Measurements from ENCODE around the gene ZRANB1. TPM values are rescaled to one million over a fixed set of nuclear protein-coding genes. Genes with fewer than 3 reads are reported as not detected.

The ZRANB1 gene
- polyA plus RNA-seq, 1 experiment: 36.9 TPM

DNA sequence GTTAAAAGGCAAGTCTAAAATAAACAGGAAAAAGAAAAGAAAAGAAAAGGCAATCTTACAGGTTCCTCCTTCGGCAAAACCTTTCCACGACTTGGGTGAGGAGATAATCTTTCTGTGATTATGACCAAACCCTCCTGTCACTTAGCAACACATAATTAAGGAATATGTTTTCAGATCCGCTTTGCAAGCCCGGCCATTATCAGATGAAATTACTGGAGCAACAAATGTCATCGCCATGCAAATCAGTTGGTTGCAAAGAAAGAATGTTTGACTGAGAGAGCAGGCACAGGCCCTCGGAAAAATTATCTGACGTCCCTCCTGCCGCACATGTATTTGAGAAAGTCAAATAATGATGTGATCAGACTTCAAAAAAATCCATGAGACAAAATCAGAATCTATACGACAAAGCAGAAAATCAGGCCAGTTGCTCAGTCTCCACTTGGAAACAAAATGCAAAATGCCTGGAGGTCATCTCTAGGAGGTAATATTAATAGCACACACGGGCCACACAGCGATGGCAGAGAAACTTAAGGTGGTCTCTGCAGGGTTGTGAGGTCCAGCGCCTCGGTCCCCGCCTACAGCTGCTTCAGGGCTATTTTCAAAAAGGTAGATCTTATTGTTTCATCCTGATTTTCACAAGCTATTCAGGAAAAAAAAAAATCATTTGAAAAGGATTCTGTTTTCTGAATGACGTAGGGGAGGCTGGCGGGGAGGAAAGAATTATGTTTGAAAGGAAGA, 82.7 kb downstream of the ZRANB1 start:
- H3K27me3 ChIP-seq (ENCODE audit: control insufficient read depth, insufficient read depth, low read length): no peaks in the 10 kb centered on the region
- no peaks in the 10 kb centered on the region; the same call in 1 of the 2 replicates for H3K9me3 ChIP-seq (ENCODE audit: control insufficient read depth, insufficient read depth, low read length)
- H3K4me3 ChIP-seq (ENCODE audit: low read depth, low read length): no peak overlapping the region
- ChIA-PET POLR2A (no interaction called here), CTCF (interaction anchor here (0.6 to 1.1 kb wide), 2 partner anchors 12 to 23 kb away, joined by 3 read pairs; no protein-coding TSS in a partner anchor)
- TF ChIP-seq, protein P1, sequence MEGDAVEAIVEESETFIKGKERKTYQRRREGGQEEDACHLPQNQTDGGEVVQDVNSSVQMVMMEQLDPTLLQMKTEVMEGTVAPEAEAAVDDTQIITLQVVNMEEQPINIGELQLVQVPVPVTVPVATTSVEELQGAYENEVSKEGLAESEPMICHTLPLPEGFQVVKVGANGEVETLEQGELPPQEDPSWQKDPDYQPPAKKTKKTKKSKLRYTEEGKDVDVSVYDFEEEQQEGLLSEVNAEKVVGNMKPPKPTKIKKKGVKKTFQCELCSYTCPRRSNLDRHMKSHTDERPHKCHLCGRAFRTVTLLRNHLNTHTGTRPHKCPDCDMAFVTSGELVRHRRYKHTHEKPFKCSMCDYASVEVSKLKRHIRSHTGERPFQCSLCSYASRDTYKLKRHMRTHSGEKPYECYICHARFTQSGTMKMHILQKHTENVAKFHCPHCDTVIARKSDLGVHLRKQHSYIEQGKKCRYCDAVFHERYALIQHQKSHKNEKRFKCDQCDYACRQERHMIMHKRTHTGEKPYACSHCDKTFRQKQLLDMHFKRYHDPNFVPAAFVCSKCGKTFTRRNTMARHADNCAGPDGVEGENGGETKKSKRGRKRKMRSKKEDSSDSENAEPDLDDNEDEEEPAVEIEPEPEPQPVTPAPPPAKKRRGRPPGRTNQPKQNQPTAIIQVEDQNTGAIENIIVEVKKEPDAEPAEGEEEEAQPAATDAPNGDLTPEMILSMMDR (IDR thresholded peaks at IDR 0.05; ENCODE audit: low read depth, low read length): no peak
- H3K27ac ChIP-seq (ENCODE audit: low read depth, low read length): peak overlapping the region; percentile 3
- no peak for DNase-seq (ENCODE audit: low read depth, low spot score)

DNA sequence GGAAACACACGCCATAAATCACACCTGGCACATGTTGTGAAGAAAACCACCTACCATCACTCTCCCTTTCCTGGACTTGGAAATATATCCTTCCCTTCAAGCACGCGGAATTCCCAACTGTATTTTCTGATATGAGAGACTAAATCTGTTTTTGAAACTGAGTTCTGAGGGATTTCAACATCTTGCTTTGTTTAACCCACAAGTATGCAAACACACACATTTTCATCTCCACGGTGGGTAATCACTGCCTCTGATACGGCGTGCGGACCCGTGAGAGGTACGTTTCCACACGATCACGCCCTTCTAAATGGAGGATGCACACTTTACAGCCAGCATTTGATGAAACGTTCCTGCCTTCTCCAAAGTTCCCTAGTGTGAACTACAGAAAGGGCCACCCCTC, 83.4 kb downstream of the ZRANB1 start:
- Histone ChIP-seq H3K27me3 (ENCODE audit: control insufficient read depth, insufficient read depth, low read length) (no peaks in the 10 kb centered on the region), H3K4me3 (ENCODE audit: low read depth, low read length) (no peak overlapping the region), H3K27ac (ENCODE audit: low read depth, low read length) (no peak overlapping the region), H3K9me3 (ENCODE audit: control insufficient read depth, insufficient read depth, low read length) (no peaks in the 10 kb centered on the region; the same call in 1 of the 2 replicates)
- DNase-seq (ENCODE audit: low read depth, low spot score): peak; percentile 15
- ChIA-PET CTCF (interaction anchor here (0.6 kb wide), 1 partner anchor 11 kb away, joined by 3 read pairs; no protein-coding TSS in a partner anchor), POLR2A (interaction anchor here (1.3 kb wide), 1 partner anchor 10 kb away, joined by 4 read pairs; no protein-coding TSS in a partner anchor)
- TF ChIP-seq, protein P1 (IDR thresholded peaks at IDR 0.05; ENCODE audit: low read depth, low read length): no peak

DNA sequence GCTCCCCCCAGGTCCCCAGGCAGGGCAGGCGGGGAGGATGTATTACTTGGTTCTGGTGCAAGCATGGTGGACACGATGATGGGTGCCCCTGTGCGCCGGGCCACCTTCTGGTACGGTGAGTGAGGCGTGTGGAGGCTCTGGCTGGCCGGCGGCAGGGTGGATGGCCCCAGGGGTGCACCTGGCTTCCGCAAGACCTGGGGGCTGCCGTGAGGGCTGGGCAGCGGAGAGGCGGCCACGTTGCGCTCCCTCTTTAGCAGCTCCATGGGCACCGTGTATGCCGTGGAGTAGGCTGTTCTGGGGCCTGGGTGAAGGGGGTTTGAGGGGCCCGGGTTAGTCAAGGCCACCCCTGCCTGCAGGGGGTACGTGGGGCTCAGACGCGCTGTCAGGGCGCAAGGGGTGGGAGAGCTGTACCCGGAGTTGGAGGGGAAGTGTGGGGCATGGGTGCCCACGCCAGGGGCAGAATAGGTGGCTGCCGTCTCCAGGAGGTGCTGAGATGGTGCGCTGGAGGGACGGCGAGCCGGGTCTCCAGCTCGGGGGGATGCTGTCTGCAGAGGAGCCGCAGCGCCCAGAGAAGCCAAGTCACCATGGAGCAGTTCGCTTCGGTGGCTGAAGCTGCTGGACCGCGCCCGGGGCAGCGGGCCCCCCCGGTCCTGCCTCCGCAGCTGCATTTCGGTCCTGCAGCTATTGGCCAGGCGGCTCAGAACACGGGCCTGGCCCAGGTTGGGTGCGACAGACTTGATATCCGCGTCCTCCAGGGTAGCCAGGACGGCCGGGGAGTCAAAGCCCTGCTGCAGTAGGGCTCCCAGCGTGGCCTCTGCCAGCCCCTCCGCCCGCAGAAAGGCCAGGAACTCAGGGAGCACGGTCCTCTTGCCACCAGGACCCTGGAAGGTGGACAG, 84.4 kb downstream of the ZRANB1 start:
- no peaks in the 10 kb centered on the region for H3K27me3 ChIP-seq (ENCODE audit: control insufficient read depth, insufficient read depth, low read length)
- no peaks in the 10 kb centered on the region; the same call in 1 of the 2 replicates for H3K9me3 ChIP-seq (ENCODE audit: control insufficient read depth, insufficient read depth, low read length)
- H3K4me3 ChIP-seq (ENCODE audit: low read depth, low read length): no peak overlapping the region
- DNase-seq (ENCODE audit: low read depth, low spot score): no peak
- CTCF ChIA-PET: interaction anchor here (6.1 kb wide), 1 partner anchor 21 kb away, joined by 34 read pairs; no protein-coding TSS in a partner anchor
- POLR2A ChIA-PET: interaction anchor here (1.3 kb wide), 1 partner anchor 9 kb away, joined by 4 read pairs; no protein-coding TSS in a partner anchor
- TF ChIP-seq, protein P1 (IDR thresholded peaks at IDR 0.05; ENCODE audit: low read depth, low read length): no peak
- no peak overlapping the region for H3K27ac ChIP-seq (ENCODE audit: low read depth, low read length)

DNA sequence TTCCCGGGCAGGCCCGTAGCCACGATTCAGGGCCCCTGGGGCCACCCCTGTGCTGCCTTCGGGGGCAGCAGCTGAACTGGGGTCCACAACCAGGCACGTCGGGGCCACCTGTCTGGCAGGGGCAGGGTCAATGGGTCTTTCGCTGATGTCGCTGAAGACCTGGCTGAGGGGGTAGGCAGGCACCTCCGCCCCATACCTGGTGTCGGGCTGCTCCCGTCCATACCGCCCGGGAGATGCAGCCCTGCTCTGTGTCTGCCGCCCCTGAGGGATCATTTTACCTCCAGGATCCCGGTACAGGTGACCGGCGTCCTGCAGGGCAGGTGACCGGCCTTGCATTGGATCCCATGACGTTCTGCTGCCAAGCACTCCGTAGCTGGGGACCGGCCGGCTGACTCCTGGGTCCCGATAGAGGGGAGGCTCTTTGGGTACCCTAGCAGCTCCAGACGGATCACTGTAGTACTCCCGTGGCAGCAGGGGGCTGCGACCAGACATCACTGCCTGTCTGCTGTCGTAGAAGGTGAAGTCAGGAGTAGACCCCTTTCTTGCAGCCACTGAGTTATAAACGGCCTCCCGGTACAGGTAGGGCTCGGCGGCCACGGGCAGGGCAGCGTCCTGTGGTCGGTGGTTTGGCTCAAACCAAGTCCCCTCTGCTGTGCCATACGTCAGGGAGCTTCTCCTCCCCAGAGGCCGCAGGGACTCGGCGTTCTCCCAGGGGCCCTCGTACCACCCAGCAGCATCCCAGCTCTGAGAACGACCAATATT, 85.2 kb downstream of the ZRANB1 start:
- POLR2A ChIA-PET: interaction anchor here (1.3 kb wide), 1 partner anchor 8 kb away, joined by 4 read pairs; no protein-coding TSS in a partner anchor

More for the DNA sequence above, 85.2 kb downstream of the ZRANB1 start:
- Histone ChIP-seq H3K27me3 (ENCODE audit: control insufficient read depth, insufficient read depth, low read length) (no peaks in the 10 kb centered on the region), H3K27ac (ENCODE audit: low read depth, low read length) (no peak overlapping the region), H3K9me3 (ENCODE audit: control insufficient read depth, insufficient read depth, low read length) (no peaks in the 10 kb centered on the region; the same call in 1 of the 2 replicates), H3K4me3 (ENCODE audit: low read depth, low read length) (no peak overlapping the region)
- TF ChIP-seq, protein P1 (IDR thresholded peaks at IDR 0.05; ENCODE audit: low read depth, low read length): no peak
- no peak for DNase-seq (ENCODE audit: low read depth, low spot score)
- CTCF ChIA-PET: interaction anchor here (0.9 to 6.1 kb wide), 2 partner anchors 9 to 20 kb away, joined by 3 to 34 read pairs; no protein-coding TSS in a partner anchor
